ENCODE measurements around the gene EMC7. TPM values are rescaled to one million over a fixed set of nuclear protein-coding genes. Genes with fewer than 3 reads are reported as not detected.

The EMC7 gene
- total and polyA plus RNA-seq, 2 experiments from 2014 or later: 18.3 to 55.1 TPM

GRCh38 chr15:34059476-34059875 lies 42.2 kb downstream of the EMC7 start:
- Mint-ChIP-seq H3K4me1 (no peaks in the 10 kb centered on the region), H3K36me3 (ENCODE audit: low read depth) (no peaks in the 10 kb centered on the region), H3K27me3 (ENCODE audit: insufficient read depth, low read depth, poor library complexity) (no peaks in the 10 kb centered on the region), H3K4me3 (no peak overlapping the region), H3K27ac (no peak overlapping the region), H3K9me3 (no peaks in the 10 kb centered on the region)
- no peaks in the 10 kb centered on the region for H3F3A ChIP-seq (replicated peaks; ENCODE audit: low read depth)
- no peak overlapping the region for H3K4me2 ChIP-seq
- no peaks in the 10 kb centered on the region for H3K9me2 ChIP-seq (ENCODE audit: insufficient read depth)
- H3K4me1 ChIP-seq (ENCODE audit: insufficient read depth): no peaks in the 10 kb centered on the region
- no peaks in the 10 kb centered on the region for H4K20me1 ChIP-seq (replicated peaks; ENCODE audit: insufficient read depth)
- no peak overlapping the region for H2AFZ ChIP-seq
- H3K27ac ChIP-seq (ENCODE audit: low read depth): no peak overlapping the region
- DNase-seq (ENCODE audit: low spot score): no peak
- H3K79me2 ChIP-seq (replicated peaks; ENCODE audit: insufficient read depth): no peaks in the 10 kb centered on the region
- H3K27me3 ChIP-seq (ENCODE audit: insufficient read depth): no peaks in the 10 kb centered on the region
- no peak overlapping the region for H3K4me3 ChIP-seq
- H3K36me3 ChIP-seq (ENCODE audit: insufficient read depth): no peaks in the 10 kb centered on the region
- TF ChIP-seq CREB1 (CRISPR knock-in tag; IDR thresholded peaks at IDR 0.05; ENCODE audit: low read depth) (no peak), REST (IDR thresholded peaks at IDR 0.05; ENCODE audit: unreplicated experiment) (no peak), ZNF331 (CRISPR knock-in tag; IDR thresholded peaks at IDR 0.05; ENCODE audit: low read depth) (no peak), JUNB (IDR thresholded peaks at IDR 0.05; ENCODE audit: unreplicated experiment) (no peak), CTCF (conservative IDR thresholded peaks at IDR 0.05; ENCODE audit: low read depth in 2 of 2) (no peak), EZH2 (IDR thresholded peaks at IDR 0.05; ENCODE audit: low read depth, unreplicated experiment) (no peak), POLR2AphosphoS5 (IDR thresholded peaks at IDR 0.05; ENCODE audit: low read depth) (no peak), ZNF114 (CRISPR knock-in tag; IDR thresholded peaks at IDR 0.05) (no peak), ZNF462 (CRISPR knock-in tag; IDR thresholded peaks at IDR 0.05) (no peak), EZH2phosphoT487 (IDR thresholded peaks at IDR 0.05; ENCODE audit: unreplicated experiment) (no peak), NANOG (IDR thresholded peaks at IDR 0.05; ENCODE audit: borderline replicate concordance) (no peak), STAT1 (IDR thresholded peaks at IDR 0.05; ENCODE audit: unreplicated experiment) (no peak), ETS1 (IDR thresholded peaks at IDR 0.05) (no peak)
- no peak for ATAC-seq
